ENCODE results near the gene MEST.
"Not testable (repeated sequence)": the region's sequence is repeated elsewhere in the genome, so short reads cannot be mapped to it uniquely, and the experiment has no call there.

MEST gene

GRCh38 chr7:130524628-130525027 is 32.7 kb downstream of the MEST start:
- TF ChIP-seq CTCF (IDR thresholded peaks at IDR 0.05; ENCODE audit: borderline replicate concordance, insufficient read depth, low read depth, low read length): no peak
- H3K4me3 ChIP-seq (ENCODE audit: low read depth, low read length): no peak overlapping the region

- H3K4me3 ChIP-seq (ENCODE audit: low read depth, low read length): not testable (repeated sequence)
These were observed 36.0 kb downstream of the MEST start for GRCh38 chr7:130527752-130528355.

DNA sequence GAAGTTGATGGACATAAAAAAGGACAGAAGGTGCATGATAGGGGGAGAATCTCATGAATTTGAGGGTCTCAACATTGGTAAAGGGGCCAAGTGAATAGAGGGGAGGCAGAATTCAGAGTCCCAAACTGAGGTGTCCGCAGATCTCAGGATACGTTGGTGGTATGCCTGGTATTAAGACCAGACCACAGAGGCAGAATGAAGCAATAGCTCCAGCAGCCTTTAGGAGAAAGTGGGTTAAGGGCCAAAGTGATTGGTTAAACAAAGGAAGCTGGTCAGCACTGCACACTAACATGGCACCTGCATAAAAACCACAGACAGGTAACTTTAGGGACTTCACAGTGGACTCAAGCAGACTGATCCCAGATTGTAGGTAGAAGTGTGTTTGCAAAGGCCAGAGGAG is 37.5 kb downstream of the MEST start:
- H3K4me3 ChIP-seq (ENCODE audit: low read depth, low read length): no peak overlapping the region
- TF ChIP-seq CTCF (IDR thresholded peaks at IDR 0.05; ENCODE audit: borderline replicate concordance, insufficient read depth, low read depth, low read length): no peak

DNA sequence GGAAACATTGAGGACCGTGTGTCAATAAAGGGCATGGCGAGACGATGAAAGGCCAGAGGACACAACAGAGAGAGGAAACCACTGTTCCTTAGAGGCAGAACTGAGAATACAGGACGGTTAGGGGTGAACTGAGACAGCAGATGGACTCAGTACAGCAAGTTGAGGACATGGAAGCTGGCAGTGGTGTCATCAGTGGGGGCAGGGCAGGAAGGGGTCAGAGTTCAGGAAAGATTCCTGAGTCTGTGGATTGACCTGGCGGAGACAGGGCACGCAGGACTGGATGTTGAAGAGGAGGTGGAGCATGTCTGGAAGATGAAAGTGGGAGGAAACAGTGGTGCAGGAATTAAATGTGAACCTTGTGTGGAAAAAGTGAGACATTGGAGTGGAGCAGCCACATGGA is 46.0 kb downstream of the MEST start:
- not testable (repeated sequence) for H3K4me3 ChIP-seq (ENCODE audit: low read depth, low read length)

GRCh38 chr7:130541287-130541686 is 49.4 kb downstream of the MEST start:
- H3K4me3 ChIP-seq (ENCODE audit: low read depth, low read length): not testable (repeated sequence)

GRCh38 chr7:130542297-130542696 is 50.4 kb downstream of the MEST start:
- H3K4me3 ChIP-seq (ENCODE audit: low read depth, low read length): not testable (repeated sequence)

DNA sequence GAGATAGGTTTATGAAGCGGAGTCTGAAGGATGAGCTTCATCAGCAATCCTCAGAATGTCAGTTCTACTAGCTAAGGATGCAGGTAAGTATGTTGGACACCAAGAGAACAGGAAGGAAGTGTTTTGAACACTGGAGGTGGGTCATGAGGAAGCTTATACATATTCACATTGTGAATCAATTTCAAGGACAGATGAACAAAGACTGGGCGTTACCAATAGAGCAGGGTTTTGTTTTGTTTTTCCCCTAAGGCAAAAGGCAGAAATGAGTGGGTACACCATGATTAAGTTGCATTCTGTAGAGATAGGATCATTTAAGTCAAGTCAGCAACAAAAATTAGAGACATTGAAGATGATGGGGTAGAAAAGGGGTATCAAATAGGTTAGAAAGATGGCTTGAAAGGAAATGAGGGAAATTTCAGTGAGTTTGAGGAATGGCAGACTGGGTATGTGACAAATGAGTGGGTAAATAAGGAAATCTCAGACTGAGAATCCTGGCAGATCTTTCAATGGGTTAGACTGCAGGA is 51.7 kb downstream of the MEST start:
- TF ChIP-seq CTCF (IDR thresholded peaks at IDR 0.05; ENCODE audit: borderline replicate concordance, insufficient read depth, low read depth, low read length): no peak
- H3K4me3 ChIP-seq (ENCODE audit: low read depth, low read length): no peak overlapping the region

- no peak overlapping the region for H3K4me3 ChIP-seq (ENCODE audit: low read depth, low read length)
- TF ChIP-seq CTCF (IDR thresholded peaks at IDR 0.05; ENCODE audit: borderline replicate concordance, insufficient read depth, low read depth, low read length): no peak
These were observed 52.5 kb downstream of the MEST start for GRCh38 chr7:130544356-130544755.

DNA sequence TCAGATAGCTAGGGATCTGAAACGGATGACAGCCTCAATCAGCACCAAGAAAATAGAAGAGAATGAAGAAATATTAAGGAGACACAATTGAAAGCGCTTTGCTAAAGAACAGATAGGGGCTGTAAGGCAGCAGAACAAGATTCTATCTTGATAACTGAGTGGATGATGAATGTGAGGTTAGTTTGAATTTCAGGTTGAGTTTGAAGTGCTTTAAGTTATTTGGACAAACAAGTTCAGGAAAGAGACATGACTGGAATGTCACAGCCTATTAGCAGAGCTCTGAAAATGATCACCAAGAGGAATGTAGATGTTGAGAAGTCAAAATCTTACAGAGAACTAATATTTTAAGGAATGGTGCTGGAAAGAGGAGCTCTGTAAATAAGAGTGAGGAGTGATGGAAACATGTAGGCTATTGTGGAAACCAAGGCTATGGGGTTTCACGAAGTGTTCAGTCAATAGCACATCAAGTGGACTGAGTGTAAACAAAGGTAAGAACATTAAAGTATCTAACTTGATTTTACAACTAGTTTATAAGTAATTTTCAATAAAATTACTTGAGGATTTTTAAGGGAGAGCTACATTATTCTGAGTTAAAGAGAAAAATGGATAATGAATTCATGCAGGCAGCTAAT is 61.6 kb downstream of the MEST start:
- H3K4me3 ChIP-seq (ENCODE audit: low read depth, low read length): no peak overlapping the region
- TF ChIP-seq CTCF (IDR thresholded peaks at IDR 0.05; ENCODE audit: borderline replicate concordance, insufficient read depth, low read depth, low read length): no peak

Data from GM12875 (cell line).